IPS-20b (cell line): ENCODE results near the gene KRT84.

Experiments
- H3K27ac ChIP-seq: one replicate; pipeline ENCODE4 v1.5.1; 2013; ENCODE audit warnings: low read length
- H3K27me3 ChIP-seq: 2 replicates; pipeline ENCODE4 v1.6.1; 2013; ENCODE audit warnings: mild to moderate bottlenecking, low read length, inconsistent platforms; ENCODE audit not compliant: insufficient read depth
- H3K36me3 ChIP-seq: 2 replicates; pipeline ENCODE4 v1.6.1; 2013; ENCODE audit warnings: low read depth, mild to moderate bottlenecking, inconsistent platforms, low read length, moderate library complexity; ENCODE audit not compliant: insufficient read depth
- H3K4me1 ChIP-seq: 2 replicates; pipeline ENCODE4 v1.6.1; 2013; ENCODE audit warnings: mild to moderate bottlenecking, control low read depth, inconsistent platforms, low read length, moderate library complexity; ENCODE audit not compliant: insufficient read depth
- H3K4me3 ChIP-seq: 2 replicates; pipeline ENCODE4 v1.5.1; 2013; ENCODE audit warnings: mild to moderate bottlenecking, low read length, inconsistent platforms
- H3K9ac ChIP-seq: 2 replicates; pipeline ENCODE4 v1.6.1; 2013; ENCODE audit warnings: low read depth, mild to moderate bottlenecking, inconsistent platforms, low read length, moderate library complexity
- H3K9me3 ChIP-seq: 2 replicates; pipeline ENCODE4 v1.6.1; 2013; ENCODE audit warnings: mild to moderate bottlenecking, low read depth, low read length, inconsistent platforms; ENCODE audit not compliant: insufficient read depth

KRT84 gene

GRCh38 chr12:52407918-52408317, 22.5 kb upstream of the KRT84 start:
- H3K4me1 ChIP-seq, result peaks cover 3% of the 10 kb centered on the region; the same call in 1 of the 2 replicates
- no peak overlapping the region for H3K9ac ChIP-seq
- no peaks in the 10 kb centered on the region for H3K9me3 ChIP-seq
- no peak overlapping the region for H3K4me3 ChIP-seq
- no peaks in the 10 kb centered on the region for H3K27me3 ChIP-seq
- no peaks in the 10 kb centered on the region for H3K36me3 ChIP-seq
- no peak overlapping the region for H3K27ac ChIP-seq

GRCh38 chr12:52405922-52406385, 20.5 kb upstream of the KRT84 start, which contains the start of gene KRT82:
Gene KRT82 (minus strand): TSS chr12:52406335. CDS start chr12:52406277, 58 bp downstream.
- no peak within 1 kb of the TSS for H3K4me3 ChIP-seq
- no peaks in the 10 kb centered on the region for H3K27me3 ChIP-seq
- no peak within 1 kb of the TSS for H3K27ac ChIP-seq
- no peaks in the 10 kb centered on the region for H3K36me3 ChIP-seq
- H3K4me1 ChIP-seq, result peaks cover 3% of the 10 kb centered on the region; the same call in 1 of the 2 replicates
- H3K9me3 ChIP-seq, result no peaks in the 10 kb centered on the region
- no peak within 1 kb of the TSS for H3K9ac ChIP-seq

- Histone ChIP-seq H3K36me3 (no peaks in the 10 kb centered on the region), H3K27ac (no peak overlapping the region), H3K9me3 (no peaks in the 10 kb centered on the region), H3K9ac (no peak overlapping the region), H3K4me1 (peaks cover 3% of the 10 kb centered on the region; the same call in 1 of the 2 replicates), H3K27me3 (no peaks in the 10 kb centered on the region), H3K4me3 (no peak overlapping the region)
Observed at GRCh38 chr12:52404951-52405350, 19.5 kb upstream of the KRT84 start.

DNA sequence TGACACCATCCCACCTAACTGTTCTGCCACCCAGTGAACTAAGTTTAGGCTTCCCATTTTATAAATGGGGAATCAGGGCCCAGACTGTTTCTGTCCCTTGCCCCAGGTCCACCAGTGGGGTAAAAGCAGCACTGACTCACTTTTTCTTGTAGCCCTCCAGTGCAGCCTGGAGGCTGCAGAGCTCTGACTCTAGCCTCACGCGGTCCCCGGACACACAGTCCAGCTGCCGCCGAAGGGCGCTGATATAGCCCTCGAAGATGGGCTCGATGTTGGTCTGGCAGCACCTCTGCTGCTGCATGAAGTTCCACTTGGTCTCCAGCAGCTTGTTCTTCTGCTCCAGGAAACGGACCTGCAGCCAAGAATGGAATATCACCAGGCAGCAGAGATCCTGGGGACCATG, 18.1 kb upstream of the KRT84 start:
- H3K9ac ChIP-seq, result no peak overlapping the region
- H3K36me3 ChIP-seq, result no peaks in the 10 kb centered on the region
- H3K27ac ChIP-seq, result no peak overlapping the region
- no peak overlapping the region for H3K4me3 ChIP-seq
- H3K4me1 ChIP-seq, result peaks cover 3% of the 10 kb centered on the region; the same call in 1 of the 2 replicates
- no peaks in the 10 kb centered on the region for H3K27me3 ChIP-seq
- no peaks in the 10 kb centered on the region for H3K9me3 ChIP-seq

DNA sequence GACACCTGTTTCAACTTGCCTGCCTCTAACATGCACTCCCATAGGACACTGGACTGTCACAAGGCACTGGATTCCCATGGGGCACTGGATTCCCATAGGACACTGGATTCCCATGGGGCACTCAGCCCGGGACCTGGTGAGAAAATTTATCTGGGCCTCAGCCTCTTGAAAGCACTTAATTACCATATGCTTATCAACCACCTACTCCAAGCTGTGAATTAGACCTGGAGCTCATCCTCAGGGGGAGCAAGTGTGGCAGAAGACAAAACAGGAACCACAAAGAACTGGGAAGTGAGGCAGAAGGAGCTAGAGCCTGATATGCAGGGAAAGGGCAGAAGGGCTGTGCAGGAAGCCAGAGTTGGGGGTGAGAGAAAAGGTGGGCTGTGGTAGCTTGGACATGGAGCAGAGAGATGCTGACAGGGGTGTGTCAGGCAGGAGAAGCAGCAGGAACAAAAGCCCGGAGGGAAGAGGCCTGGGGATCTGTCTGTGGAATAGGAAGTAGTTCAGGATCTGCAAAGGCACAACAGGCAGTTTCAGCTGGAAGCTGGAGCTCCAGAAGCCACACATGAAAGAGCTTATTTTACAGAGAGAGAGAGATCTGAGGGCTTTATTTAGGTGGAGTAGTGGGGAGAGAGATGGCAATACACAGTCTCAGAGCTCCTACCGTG, 17.6 kb upstream of the KRT84 start:
- H3K36me3 ChIP-seq, result no peaks in the 10 kb centered on the region
- H3K27ac ChIP-seq, result no peak overlapping the region
- H3K4me3 ChIP-seq, result no peak overlapping the region
- H3K9me3 ChIP-seq, result no peaks in the 10 kb centered on the region
- H3K9ac ChIP-seq, result no peak overlapping the region
- H3K27me3 ChIP-seq, result no peaks in the 10 kb centered on the region
- H3K4me1 ChIP-seq, result peaks cover 3% of the 10 kb centered on the region; the same call in 1 of the 2 replicates

DNA sequence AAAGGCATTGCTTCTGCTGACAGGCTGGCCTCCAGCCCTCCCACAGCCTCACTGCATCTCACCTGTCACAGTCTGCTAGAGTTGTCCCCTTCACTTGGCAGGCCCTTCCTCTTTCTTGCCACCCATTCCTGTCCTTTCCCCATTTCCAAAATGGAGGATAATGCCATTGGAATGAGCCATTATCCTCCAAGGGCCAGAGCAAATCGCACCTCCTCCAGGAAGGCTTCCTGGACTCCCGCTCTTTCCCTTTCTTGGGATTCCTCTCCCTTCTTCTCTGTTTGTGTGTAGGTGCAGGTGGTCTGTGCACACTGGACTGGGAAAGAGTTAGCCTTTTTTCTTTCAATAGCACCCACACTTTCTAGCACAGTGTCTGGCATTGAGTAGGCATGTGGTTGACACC, 16.9 kb upstream of the KRT84 start:
- no peaks in the 10 kb centered on the region for H3K36me3 ChIP-seq
- no peaks in the 10 kb centered on the region for H3K9me3 ChIP-seq
- H3K9ac ChIP-seq, result no peak overlapping the region
- peaks cover 3% of the 10 kb centered on the region; the same call in 1 of the 2 replicates for H3K4me1 ChIP-seq
- no peak overlapping the region for H3K27ac ChIP-seq
- H3K27me3 ChIP-seq, result no peaks in the 10 kb centered on the region
- H3K4me3 ChIP-seq, result no peak overlapping the region

- no peaks in the 10 kb centered on the region for H3K36me3 ChIP-seq
- no peak overlapping the region for H3K9ac ChIP-seq
- no peak overlapping the region for H3K4me3 ChIP-seq
- H3K9me3 ChIP-seq, result no peaks in the 10 kb centered on the region
- peaks cover 3% of the 10 kb centered on the region; the same call in 1 of the 2 replicates for H3K4me1 ChIP-seq
- H3K27ac ChIP-seq, result no peak overlapping the region
- no peaks in the 10 kb centered on the region for H3K27me3 ChIP-seq
Observed at GRCh38 chr12:52401926-52402325, 16.5 kb upstream of the KRT84 start.

DNA sequence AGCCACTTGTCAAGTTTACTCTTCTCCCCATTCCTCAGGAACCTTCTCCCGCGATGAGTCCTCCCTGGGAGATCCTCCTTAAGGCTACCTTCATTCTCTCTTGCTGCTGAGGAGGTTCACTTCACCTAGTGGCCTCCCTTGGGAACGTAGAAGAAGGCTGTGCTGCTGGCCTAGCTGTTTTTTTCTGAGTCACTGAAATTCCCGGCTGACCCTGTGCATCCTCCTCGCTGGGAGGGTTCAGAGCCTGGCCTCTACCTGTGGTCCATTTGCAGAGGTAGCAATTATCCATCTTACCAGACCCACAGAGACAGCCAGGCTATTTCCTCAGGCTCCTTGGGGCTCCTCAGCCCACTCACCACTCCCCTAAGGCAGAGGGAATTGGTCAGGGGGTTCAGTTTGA, 16.1 kb upstream of the KRT84 start:
- Histone ChIP-seq H3K4me3 (no peak overlapping the region), H3K9ac (no peak overlapping the region), H3K36me3 (no peaks in the 10 kb centered on the region), H3K9me3 (no peaks in the 10 kb centered on the region), H3K27me3 (no peaks in the 10 kb centered on the region), H3K27ac (no peak overlapping the region), H3K4me1 (peaks cover 3% of the 10 kb centered on the region; the same call in 1 of the 2 replicates)

DNA sequence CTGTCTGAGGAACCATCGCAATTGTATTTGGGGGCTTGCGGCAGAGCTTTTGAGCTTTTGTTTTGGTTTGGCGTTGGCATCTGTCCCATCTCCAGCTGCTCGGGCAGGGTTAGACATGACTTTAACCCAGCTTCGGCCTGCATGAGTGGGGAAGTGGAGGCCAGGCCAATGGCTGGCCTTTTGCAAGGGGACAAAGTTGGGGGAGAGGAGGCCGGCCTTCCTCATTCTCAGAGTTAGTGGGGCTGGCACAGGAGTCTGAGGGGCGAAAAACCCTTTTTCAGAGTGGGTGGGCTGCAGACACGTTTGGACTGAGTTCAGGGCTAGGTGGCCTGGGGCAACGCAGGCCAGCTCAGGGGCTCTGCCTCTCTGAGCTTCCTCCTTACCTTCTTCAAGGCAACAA, 15.5 kb upstream of the KRT84 start:
- Histone ChIP-seq H3K27me3 (no peaks in the 10 kb centered on the region), H3K27ac (no peak overlapping the region), H3K36me3 (no peaks in the 10 kb centered on the region)

DNA sequence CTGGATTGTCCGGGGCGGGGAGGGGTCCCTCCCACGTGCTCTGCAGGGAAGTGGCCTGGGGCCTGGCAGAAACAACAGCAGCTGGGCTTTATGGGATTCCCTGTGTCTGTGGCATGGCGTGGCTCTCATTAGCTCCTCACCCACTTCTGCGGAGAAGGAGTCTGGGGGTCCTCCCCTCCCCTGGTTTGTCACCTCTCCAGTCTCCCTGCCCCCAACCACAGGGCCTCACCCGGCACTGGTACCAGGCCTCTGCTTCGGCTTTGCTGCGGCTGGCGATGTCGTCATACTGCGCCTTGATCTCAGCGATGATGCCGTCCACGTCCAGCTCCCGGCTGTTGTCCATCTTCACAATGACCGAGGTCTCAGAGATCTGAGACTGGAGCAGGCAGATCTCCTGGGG, 14.3 kb upstream of the KRT84 start:
- Histone ChIP-seq H3K36me3 (no peaks in the 10 kb centered on the region), H3K4me1 (peaks cover 3% of the 10 kb centered on the region; the same call in 1 of the 2 replicates), H3K27me3 (peaks cover 5% of the 10 kb centered on the region), H3K9ac (no peak overlapping the region), H3K27ac (no peak overlapping the region), H3K9me3 (no peaks in the 10 kb centered on the region), H3K4me3 (no peak overlapping the region)

More for the DNA sequence above, 15.5 kb upstream of the KRT84 start:
- Histone ChIP-seq H3K4me1 (peaks cover 3% of the 10 kb centered on the region; the same call in 1 of the 2 replicates), H3K9ac (no peak overlapping the region), H3K9me3 (no peaks in the 10 kb centered on the region), H3K4me3 (no peak overlapping the region)

DNA sequence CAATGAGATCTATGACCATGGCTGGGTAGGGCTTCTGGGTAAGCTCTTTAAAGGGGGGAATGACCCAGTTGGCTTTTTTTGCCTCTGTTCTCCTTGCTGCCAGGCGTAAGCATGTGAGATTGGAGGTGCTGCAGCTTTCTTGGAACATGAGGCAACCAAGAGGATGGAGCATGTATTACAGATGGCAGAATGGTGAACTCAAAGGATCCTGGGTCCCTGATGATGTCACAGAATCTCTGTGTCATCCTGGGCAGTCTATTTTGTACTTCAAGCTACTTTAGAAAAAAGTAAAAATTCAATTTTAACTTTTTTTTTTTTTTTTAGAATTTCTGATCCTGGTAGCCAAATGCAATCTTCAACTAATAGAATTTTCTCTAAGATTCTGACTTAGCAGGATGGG, 12.7 kb upstream of the KRT84 start:
- Histone ChIP-seq H3K4me3 (no peak overlapping the region), H3K27me3 (peaks cover 5% of the 10 kb centered on the region), H3K9ac (no peak overlapping the region), H3K9me3 (no peaks in the 10 kb centered on the region), H3K36me3 (no peaks in the 10 kb centered on the region), H3K27ac (no peak overlapping the region), H3K4me1 (peaks cover 3% of the 10 kb centered on the region; the same call in 1 of the 2 replicates)

GRCh38 chr12:52396656-52397055, 11.2 kb upstream of the KRT84 start:
- H3K4me1 ChIP-seq, result no peaks in the 10 kb centered on the region
- H3K27me3 ChIP-seq, result peaks cover 5% of the 10 kb centered on the region
- H3K36me3 ChIP-seq, result no peaks in the 10 kb centered on the region
- H3K4me3 ChIP-seq, result no peak overlapping the region
- H3K9me3 ChIP-seq, result no peaks in the 10 kb centered on the region
- no peak overlapping the region for H3K9ac ChIP-seq
- no peak overlapping the region for H3K27ac ChIP-seq
